ENCODE data around the gene MGAT4B. TPM values are rescaled to one million over a fixed set of nuclear protein-coding genes. Genes with fewer than 3 reads are reported as not detected.
"Not testable (repeated sequence)": the region's sequence is repeated elsewhere in the genome, so short reads cannot be mapped to it uniquely, and the experiment has no call there.

MGAT4B gene
- total RNA-seq, 1 donor from 2014 or later = 192 TPM

- ATAC-seq (no peak), DNase-seq (ENCODE audit: low spot score) (no peak)
These were observed 9.6 kb downstream of the MGAT4B start for GRCh38 chr5:179796877-179797608.

- DNase-seq (ENCODE audit: low spot score) (peak; percentile 86), ATAC-seq (peak; percentile 84)
These were observed 10.5 kb downstream of the MGAT4B start for GRCh38 chr5:179795863-179796833.

GRCh38 chr5:179795049-179795862 is 11.4 kb downstream of the MGAT4B start:
- ATAC-seq (no peak), DNase-seq (ENCODE audit: low spot score) (no peak)

GRCh38 chr5:179794575-179794974 is 12.1 kb downstream of the MGAT4B start:
- DNase-seq (ENCODE audit: low spot score) = no peak
- no peak for ATAC-seq

- no peak for DNase-seq (ENCODE audit: low spot score)
These were observed 12.5 kb downstream of the MGAT4B start for GRCh38 chr5:179794171-179794570.

GRCh38 chr5:179793468-179794139 is 13.1 kb downstream of the MGAT4B start, which contains the start of gene LTC4S:
Gene LTC4S, plus strand, starts transcription at chr5:179793986. Its CDS starts 95 bp downstream, at chr5:179794081.
- DNase-seq (ENCODE audit: low spot score) (peak; percentile 60), ATAC-seq (no peak)

More at GRCh38 chr5:179794171-179794570, 12.5 kb downstream of the MGAT4B start:
- ATAC-seq = no peak

- no peak for DNase-seq (ENCODE audit: low spot score)
These were observed 13.8 kb downstream of the MGAT4B start for GRCh38 chr5:179792612-179793467.

GRCh38 chr5:179791881-179792611 is 14.6 kb downstream of the MGAT4B start:
- DNase-seq (ENCODE audit: low spot score) (no peak), ATAC-seq (no peak)

More at GRCh38 chr5:179792612-179793467, 13.8 kb downstream of the MGAT4B start:
- no peak for ATAC-seq

GRCh38 chr5:179789278-179789677 is 17.4 kb downstream of the MGAT4B start:
- not testable (repeated sequence) for DNase-seq (ENCODE audit: low spot score); ATAC-seq

GRCh38 chr5:179788193-179788854 is 18.3 kb downstream of the MGAT4B start:
- ATAC-seq (peak; percentile 24), DNase-seq (ENCODE audit: low spot score) (no peak)

GRCh38 chr5:179786861-179787260 is 19.8 kb downstream of the MGAT4B start:
- no peak for DNase-seq (ENCODE audit: low spot score)
- no peak for ATAC-seq

- ATAC-seq (no peak), DNase-seq (ENCODE audit: low spot score) (no peak)
These were observed 23.5 kb downstream of the MGAT4B start for GRCh38 chr5:179783128-179783527.

- DNase-seq (ENCODE audit: low spot score) (no peak), ATAC-seq (no peak)
These were observed 24.8 kb downstream of the MGAT4B start for GRCh38 chr5:179781846-179782245.

- peak; percentile 13 for ATAC-seq
These were observed 26.3 kb downstream of the MGAT4B start for GRCh38 chr5:179780362-179780761.

GRCh38 chr5:179779826-179780225 is 26.8 kb downstream of the MGAT4B start:
- DNase-seq (ENCODE audit: low spot score) (no peak), ATAC-seq (no peak)

More at GRCh38 chr5:179780362-179780761, 26.3 kb downstream of the MGAT4B start:
- DNase-seq (ENCODE audit: low spot score) = no peak

GRCh38 chr5:179778591-179778990 is 28.1 kb downstream of the MGAT4B start:
- no peak for ATAC-seq

GRCh38 chr5:179777909-179778308 is 28.8 kb downstream of the MGAT4B start:
- ATAC-seq (peak; percentile 11), DNase-seq (ENCODE audit: low spot score) (no peak)

More at GRCh38 chr5:179778591-179778990, 28.1 kb downstream of the MGAT4B start:
- no peak for DNase-seq (ENCODE audit: low spot score)

GRCh38 chr5:179777456-179777855 is 29.2 kb downstream of the MGAT4B start:
- no peak for DNase-seq (ENCODE audit: low spot score)
- no peak for ATAC-seq
